GM10847 (cell line): ENCODE data around the gene BHLHA9.

Source experiments
- POLR2A ChIP-seq: IDR thresholded peaks from 2 replicates; pipeline ENCODE4 v1.6.1; 2011; ENCODE audit not compliant: insufficient read length; ENCODE audit errors: extremely low read depth

BHLHA9 gene

GRCh38 chr17:1241929-1242328 lies 28.3 kb upstream of the BHLHA9 start:
- no peak for TF ChIP-seq POLR2A

GRCh38 chr17:1244606-1245012 lies 25.6 kb upstream of the BHLHA9 start:
- no peak for TF ChIP-seq POLR2A

DNA sequence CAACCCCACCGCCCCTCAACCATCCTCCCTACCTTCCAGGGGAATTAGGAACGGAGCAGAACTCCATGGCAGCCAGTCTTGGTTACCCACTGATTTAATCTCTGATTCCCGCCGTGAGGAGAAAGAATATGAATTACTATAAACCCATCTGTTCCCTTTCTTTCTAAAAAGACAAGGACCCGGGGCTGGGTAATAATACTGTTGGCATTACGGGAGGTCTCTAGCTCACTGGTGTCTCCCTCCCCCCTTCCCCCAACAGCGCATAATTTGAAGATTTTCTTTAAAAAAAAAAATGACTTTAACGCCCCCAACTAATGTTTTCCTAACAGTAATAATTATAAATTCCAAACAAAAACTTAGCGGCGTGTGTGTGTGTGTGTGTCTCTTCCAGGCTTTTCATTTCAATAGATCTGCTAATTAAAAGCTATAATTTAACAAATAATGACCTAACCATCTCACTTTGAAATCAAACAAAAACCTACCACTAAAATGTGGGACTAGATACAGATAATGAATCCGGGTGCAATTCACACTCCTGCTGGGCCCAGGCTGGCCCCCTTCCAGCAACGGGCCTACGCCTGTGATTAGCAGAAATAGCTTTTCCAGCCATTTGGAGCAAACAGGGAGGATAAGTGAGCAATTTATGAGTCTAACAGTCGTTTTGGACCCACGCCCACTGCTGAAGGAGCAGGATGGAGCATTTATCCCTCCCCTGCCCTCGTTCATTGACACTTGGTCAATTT lies 18.2 kb upstream of the BHLHA9 start:
- no peak for TF ChIP-seq POLR2A

DNA sequence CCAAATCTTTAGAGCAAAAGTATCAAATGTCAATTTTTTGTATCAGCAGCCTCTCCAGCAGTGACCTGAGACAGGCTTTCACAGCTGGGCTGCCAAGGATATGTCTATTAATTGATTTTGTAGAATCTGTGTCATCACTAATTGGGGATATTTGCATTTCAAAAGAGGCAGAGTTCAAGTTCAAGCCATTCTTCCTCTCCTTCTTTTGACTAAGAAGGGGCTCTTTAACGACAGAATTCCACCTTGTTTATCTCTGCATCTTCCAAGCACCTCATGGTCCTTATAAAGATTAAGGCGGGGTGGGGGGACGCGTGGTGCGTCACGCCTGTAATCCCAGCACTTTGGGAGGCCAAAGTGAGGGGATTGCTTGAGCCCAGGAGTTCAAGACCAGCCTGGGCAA lies 15.2 kb upstream of the BHLHA9 start:
- no peak for TF ChIP-seq POLR2A

GRCh38 chr17:1256699-1257098 lies 13.5 kb upstream of the BHLHA9 start:
- no peak for TF ChIP-seq POLR2A

- TF ChIP-seq POLR2A: no peak
These were observed 10.0 kb upstream of the BHLHA9 start for GRCh38 chr17:1260086-1260769.

DNA sequence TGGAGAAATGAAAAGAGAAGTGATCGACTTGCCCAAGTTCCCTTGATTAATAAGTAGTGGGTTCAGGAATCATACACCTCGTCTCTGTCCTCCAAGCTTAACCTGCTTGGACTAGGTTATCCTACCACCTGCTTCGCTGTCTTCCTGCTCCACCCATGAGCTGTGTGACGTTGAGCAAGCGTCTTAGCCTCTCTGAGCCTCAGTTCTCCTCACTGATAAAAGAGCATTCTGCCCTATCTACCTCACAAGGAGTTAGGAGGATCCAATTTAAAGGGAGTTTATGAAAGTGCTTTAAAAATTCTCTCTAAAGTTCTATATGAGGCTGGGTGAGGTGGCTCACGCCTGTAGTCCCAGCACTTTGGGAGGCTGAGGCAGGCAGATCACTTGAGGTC lies 9.5 kb upstream of the BHLHA9 start:
- TF ChIP-seq POLR2A: no peak

GRCh38 chr17:1264196-1264595 lies 6.0 kb upstream of the BHLHA9 start:
- TF ChIP-seq POLR2A: no peak

DNA sequence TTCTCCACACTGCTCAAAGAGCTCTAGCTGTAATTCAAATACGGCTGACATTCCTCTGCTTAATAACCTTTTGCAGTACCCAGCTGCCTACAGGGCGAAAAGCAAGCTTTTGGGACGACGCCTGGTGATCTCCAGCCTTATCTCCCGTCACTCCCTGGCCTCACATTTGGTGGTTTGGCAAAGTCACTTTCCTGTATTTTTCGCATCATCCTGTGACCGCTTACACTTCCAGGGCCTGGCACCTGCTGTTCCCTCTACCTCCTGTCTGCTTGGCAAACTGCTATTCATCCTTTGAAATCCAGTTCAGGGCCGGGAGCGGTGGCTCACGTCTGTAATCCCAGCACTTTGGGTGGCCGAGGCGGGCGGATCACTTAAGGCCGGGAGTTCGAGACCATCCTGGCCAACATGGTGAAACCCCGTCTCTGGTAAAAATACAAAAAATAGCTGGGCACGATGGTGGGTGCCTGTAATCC lies 2.7 kb upstream of the BHLHA9 start:
- no peak for TF ChIP-seq POLR2A

- no peak for TF ChIP-seq POLR2A
These were observed 783 bp downstream of the BHLHA9 start for GRCh38 chr17:1271030-1271423.

GRCh38 chr17:1271441-1271840 lies 1.2 kb downstream of the BHLHA9 start:
- no peak for TF ChIP-seq POLR2A

- TF ChIP-seq POLR2A: no peak
These were observed 2.5 kb downstream of the BHLHA9 start for GRCh38 chr17:1272701-1273100.

GRCh38 chr17:1273492-1274244 lies 3.4 kb downstream of the BHLHA9 start:
- TF ChIP-seq POLR2A: no peak

- no peak for TF ChIP-seq POLR2A
These were observed 4.0 kb downstream of the BHLHA9 start for GRCh38 chr17:1274245-1274608.

DNA sequence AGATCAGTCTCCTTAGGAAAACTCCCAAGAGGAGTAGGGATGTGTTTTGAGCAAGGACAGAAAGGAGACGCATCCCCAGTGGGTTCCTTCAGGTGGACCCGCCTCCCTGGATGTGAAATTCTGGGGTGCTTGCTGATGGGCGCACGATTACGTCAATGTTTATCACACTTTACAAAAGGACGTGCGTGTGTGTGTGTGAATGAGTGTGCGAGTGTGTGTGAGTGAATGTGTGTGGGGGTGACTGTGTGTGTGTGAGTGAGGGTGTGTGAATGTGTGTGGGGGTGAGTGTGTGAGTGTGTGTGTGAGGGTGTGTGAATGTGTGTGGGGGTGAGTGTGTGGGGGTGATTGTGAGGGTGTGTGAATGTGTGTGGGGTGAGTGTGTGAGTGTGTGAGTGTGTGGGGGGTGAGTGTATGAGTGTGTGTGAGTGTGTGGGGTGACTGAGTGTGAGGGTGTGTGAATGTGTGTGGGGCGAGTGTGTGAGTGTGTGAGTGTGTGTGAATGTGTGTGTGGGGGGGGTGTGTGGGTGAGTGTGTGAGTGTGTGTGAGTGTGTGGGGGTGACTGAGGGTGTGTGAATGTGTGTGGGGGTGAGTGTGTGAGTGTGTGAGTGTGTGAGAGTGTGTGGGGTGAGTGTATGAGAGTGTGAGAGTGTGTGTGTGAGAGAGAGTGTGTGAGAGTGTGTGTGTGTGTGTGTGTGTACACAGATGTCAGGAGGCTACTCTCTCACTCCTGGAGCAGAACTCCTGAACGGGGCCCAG lies 5.1 kb downstream of the BHLHA9 start:
- TF ChIP-seq POLR2A: no peak
